Stimulated activated naive CD8-positive, alpha-beta T cell treated with anti-CD3 and anti-CD28 coated beads, Interleukin-15, Interleukin-2, amounts not matched to agents 100 ng/mL and 50 ng/mL, for 24 hours (primary cell): ENCODE results near the gene RSRC1.

Source experiments
- H3K27ac Mint-ChIP-seq: one replicate; pipeline ENCODE4 v1.8.0; 2021; ENCODE audit warnings: mild to moderate bottlenecking, mixed read lengths
- H3K27me3 Mint-ChIP-seq: one replicate; pipeline ENCODE4 v1.8.0; 2021; ENCODE audit warnings: mixed read lengths
- H3K36me3 Mint-ChIP-seq: one replicate; pipeline ENCODE4 v1.8.0; 2021; ENCODE audit warnings: low read depth, mixed read lengths
- H3K4me1 Mint-ChIP-seq: one replicate; pipeline ENCODE4 v1.8.0; 2021; ENCODE audit warnings: low read depth, mixed read lengths
- H3K4me3 Mint-ChIP-seq: one replicate; pipeline ENCODE4 v1.8.0; 2021; ENCODE audit warnings: mild to moderate bottlenecking, mixed read lengths
- H3K9me3 Mint-ChIP-seq: one replicate; pipeline ENCODE4 v1.8.0; 2021; ENCODE audit warnings: mixed read lengths

RSRC1 gene

DNA sequence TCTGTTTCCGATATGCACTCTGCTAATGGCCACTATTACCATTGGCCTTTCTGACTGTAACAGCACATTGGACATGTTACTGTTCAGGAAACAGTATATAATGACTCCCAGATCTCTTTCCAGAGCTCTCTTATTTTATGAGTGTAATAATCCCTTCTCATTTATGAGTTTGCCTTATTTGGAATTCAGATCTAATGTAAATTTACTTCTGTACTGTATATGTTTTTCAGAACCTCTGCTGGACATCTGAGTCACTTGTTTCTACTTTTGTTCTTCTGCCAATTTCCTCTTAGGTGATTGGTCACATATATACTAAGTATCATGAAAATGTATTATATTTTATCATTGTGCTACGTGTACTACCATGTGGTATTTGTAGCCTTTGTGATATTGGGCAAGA is 30.5 kb downstream of the RSRC1 start:
- Mint-ChIP-seq H3K27me3 (no peaks in the 10 kb centered on the region), H3K4me1 (no peaks in the 10 kb centered on the region), H3K4me3 (no peak overlapping the region), H3K36me3 (peaks cover 51% of the 10 kb centered on the region), H3K27ac (no peak overlapping the region), H3K9me3 (no peaks in the 10 kb centered on the region)

DNA sequence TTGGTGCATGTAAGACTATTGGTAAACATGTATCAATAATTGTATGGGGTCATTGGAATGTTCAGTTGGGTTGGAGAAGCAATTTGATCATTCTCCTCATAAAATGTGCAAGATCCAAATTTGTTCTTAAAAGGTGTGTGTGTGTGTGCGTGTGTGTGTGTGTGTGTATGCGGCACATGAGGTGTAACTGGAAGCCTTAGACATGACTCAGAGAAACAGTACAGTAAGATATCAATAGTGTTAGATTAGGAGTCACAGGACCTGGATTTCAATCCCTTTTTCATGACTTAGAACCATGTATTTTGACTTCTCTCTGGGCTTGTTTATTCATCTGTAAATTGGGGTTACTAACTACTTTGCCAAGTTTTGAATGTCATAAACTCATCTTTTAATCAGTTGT is 38.3 kb downstream of the RSRC1 start:
- Mint-ChIP-seq H3K36me3 (peaks cover 42% of the 10 kb centered on the region), H3K27ac (no peak overlapping the region), H3K27me3 (no peaks in the 10 kb centered on the region), H3K4me3 (no peak overlapping the region), H3K4me1 (peaks cover 20% of the 10 kb centered on the region), H3K9me3 (no peaks in the 10 kb centered on the region)

- Mint-ChIP-seq H3K36me3 (peaks cover 57% of the 10 kb centered on the region), H3K4me3 (no peak overlapping the region), H3K9me3 (no peaks in the 10 kb centered on the region), H3K27ac (no peak overlapping the region), H3K4me1 (peaks cover 18% of the 10 kb centered on the region), H3K27me3 (no peaks in the 10 kb centered on the region)
Observed at GRCh38 chr3:158152186-158152585, 42.3 kb downstream of the RSRC1 start.

- Mint-ChIP-seq H3K9me3 (no peaks in the 10 kb centered on the region), H3K4me3 (no peak overlapping the region), H3K36me3 (peaks cover 62% of the 10 kb centered on the region), H3K27me3 (no peaks in the 10 kb centered on the region), H3K4me1 (peaks cover 6% of the 10 kb centered on the region), H3K27ac (peak overlapping the region; percentile 42)
Observed at GRCh38 chr3:158158969-158159368, 49.1 kb downstream of the RSRC1 start.

- Mint-ChIP-seq H3K36me3 (peaks cover 56% of the 10 kb centered on the region), H3K4me3 (no peak overlapping the region), H3K9me3 (no peaks in the 10 kb centered on the region), H3K27ac (no peak overlapping the region), H3K27me3 (no peaks in the 10 kb centered on the region), H3K4me1 (peaks cover 6% of the 10 kb centered on the region)
Observed at GRCh38 chr3:158159714-158160113, 49.8 kb downstream of the RSRC1 start.

DNA sequence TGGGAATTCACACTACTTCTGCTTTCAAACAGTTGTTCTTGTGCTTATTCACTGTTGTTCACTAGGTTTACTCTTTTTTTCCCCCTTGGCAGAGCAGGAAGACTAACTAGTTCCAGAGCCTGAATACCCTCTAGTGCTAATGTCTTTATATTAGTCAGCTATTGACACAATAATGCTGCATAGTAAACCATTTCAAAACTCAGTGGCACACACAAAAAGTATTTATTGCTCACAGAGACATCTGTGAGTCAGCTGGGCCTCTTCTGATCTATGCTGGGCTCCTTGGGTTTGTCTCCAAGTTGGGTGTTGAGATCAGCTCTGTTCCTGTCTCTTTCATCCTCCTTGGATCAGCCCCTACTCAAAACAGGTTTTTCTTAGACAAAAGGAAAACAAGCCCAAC is 51.1 kb downstream of the RSRC1 start:
- Mint-ChIP-seq H3K36me3 (peaks cover 52% of the 10 kb centered on the region), H3K27me3 (no peaks in the 10 kb centered on the region), H3K4me3 (no peak overlapping the region), H3K4me1 (peaks cover 6% of the 10 kb centered on the region), H3K9me3 (no peaks in the 10 kb centered on the region), H3K27ac (no peak overlapping the region)

- H3K9me3 Mint-ChIP-seq, result peaks cover 4% of the 10 kb centered on the region
- H3K4me1 Mint-ChIP-seq, result peaks cover 28% of the 10 kb centered on the region
- H3K36me3 Mint-ChIP-seq, result peaks cover 48% of the 10 kb centered on the region
- H3K27ac Mint-ChIP-seq, result no peak overlapping the region
- H3K4me3 Mint-ChIP-seq, result no peak overlapping the region
- H3K27me3 Mint-ChIP-seq, result no peaks in the 10 kb centered on the region
Observed at GRCh38 chr3:158165141-158165655, 55.3 kb downstream of the RSRC1 start.

- Mint-ChIP-seq H3K9me3 (peaks cover 4% of the 10 kb centered on the region), H3K4me3 (no peak overlapping the region), H3K36me3 (peaks cover 52% of the 10 kb centered on the region), H3K4me1 (peaks cover 27% of the 10 kb centered on the region), H3K27me3 (no peaks in the 10 kb centered on the region), H3K27ac (no peak overlapping the region)
Observed at GRCh38 chr3:158165730-158166129, 55.8 kb downstream of the RSRC1 start.

DNA sequence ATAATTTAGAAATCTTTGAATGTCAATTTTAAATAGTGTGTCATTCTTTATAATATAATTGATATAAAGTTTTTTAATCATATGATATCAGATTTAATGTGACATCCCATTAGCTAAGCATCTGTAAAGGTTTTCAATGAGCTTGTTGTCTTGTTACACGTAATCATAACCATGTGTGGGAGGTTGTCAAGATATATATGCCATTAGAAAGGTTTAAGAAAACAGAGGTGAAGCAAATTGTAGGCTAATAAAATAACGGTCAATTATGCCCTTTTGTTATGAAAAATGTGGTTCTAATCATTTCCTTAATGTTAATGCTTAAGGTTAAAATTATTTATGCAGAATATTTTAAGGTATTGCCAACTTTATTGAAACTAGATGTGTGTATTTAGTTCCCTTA is 56.3 kb downstream of the RSRC1 start:
- Mint-ChIP-seq H3K9me3 (peaks cover 4% of the 10 kb centered on the region), H3K4me3 (no peak overlapping the region), H3K27me3 (no peaks in the 10 kb centered on the region), H3K27ac (no peak overlapping the region), H3K36me3 (peaks cover 52% of the 10 kb centered on the region), H3K4me1 (peaks cover 22% of the 10 kb centered on the region)

- H3K9me3 Mint-ChIP-seq, result peaks cover 4% of the 10 kb centered on the region
- peaks cover 47% of the 10 kb centered on the region for H3K36me3 Mint-ChIP-seq
- no peak overlapping the region for H3K4me3 Mint-ChIP-seq
- no peaks in the 10 kb centered on the region for H3K27me3 Mint-ChIP-seq
- H3K4me1 Mint-ChIP-seq, result peaks cover 22% of the 10 kb centered on the region
- no peak overlapping the region for H3K27ac Mint-ChIP-seq
Observed at GRCh38 chr3:158167737-158168557, 58.1 kb downstream of the RSRC1 start.

DNA sequence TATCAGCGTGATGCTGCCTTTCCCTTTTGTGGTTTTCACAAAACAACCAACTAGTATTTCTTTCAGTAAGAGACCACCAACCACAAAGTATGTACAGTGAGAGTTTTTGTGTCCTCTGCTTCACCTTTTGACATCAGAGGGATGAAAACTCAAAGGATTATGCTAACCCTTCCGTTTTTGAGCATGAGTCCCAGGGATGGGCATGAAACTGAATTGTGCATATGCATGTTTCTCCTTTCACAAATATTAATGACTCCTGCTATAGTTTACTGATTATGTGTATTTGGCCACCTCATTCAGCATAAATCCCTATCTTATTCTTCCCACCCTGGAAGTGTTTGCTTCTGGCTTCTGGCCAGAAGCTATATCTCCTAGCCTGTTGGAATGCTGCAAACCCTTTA is 59.2 kb downstream of the RSRC1 start:
- no peak overlapping the region for H3K27ac Mint-ChIP-seq
- H3K27me3 Mint-ChIP-seq, result no peaks in the 10 kb centered on the region
- H3K4me3 Mint-ChIP-seq, result no peak overlapping the region
- H3K4me1 Mint-ChIP-seq, result peaks cover 22% of the 10 kb centered on the region
- H3K36me3 Mint-ChIP-seq, result peaks cover 37% of the 10 kb centered on the region
- peaks cover 7% of the 10 kb centered on the region for H3K9me3 Mint-ChIP-seq

DNA sequence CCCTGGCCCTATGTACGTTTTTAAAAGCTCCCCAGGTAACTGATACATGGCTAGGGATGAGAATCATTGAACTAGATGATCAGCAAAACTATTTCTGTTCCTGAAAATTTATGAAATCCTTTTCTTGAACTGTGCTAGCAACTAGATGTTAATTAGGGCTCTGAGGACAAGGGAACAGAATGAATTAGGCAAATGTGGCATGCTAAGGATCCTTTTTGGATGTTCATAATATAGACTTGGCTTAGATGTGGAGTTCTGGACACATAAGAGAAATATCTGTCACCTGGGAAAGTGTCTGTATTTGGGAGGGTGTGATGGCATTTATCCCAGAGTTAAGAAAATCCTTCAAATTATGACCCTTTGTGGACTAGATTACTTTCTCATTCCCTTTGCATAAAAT is 71.2 kb downstream of the RSRC1 start:
- H3K36me3 Mint-ChIP-seq, result peaks cover 8% of the 10 kb centered on the region
- H3K27me3 Mint-ChIP-seq, result no peaks in the 10 kb centered on the region
- no peak overlapping the region for H3K27ac Mint-ChIP-seq
- H3K4me1 Mint-ChIP-seq, result no peaks in the 10 kb centered on the region
- no peaks in the 10 kb centered on the region for H3K9me3 Mint-ChIP-seq
- H3K4me3 Mint-ChIP-seq, result no peak overlapping the region

DNA sequence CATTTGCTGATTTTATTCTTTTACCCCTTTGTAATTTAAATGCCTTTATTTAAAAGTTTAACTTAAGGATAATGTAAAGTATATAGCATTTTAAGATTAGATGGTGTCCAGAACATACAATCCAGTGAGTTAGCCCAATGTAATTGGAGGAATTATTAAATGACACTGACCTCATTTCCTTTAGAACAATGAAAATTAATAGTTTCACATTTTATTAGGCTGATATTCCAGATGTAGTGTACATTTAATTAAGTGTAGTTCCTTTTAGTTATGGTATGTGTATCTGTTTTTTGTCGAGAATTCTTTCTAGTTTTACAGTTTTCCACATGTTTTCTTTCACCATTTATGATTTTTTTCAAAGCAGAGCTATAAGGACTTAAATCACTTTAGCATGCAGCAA is 75.8 kb downstream of the RSRC1 start:
- Mint-ChIP-seq H3K36me3 (peaks cover 5% of the 10 kb centered on the region), H3K27ac (no peak overlapping the region), H3K4me1 (no peaks in the 10 kb centered on the region)

GRCh38 chr3:158200955-158201354 is 91.1 kb downstream of the RSRC1 start:
- Mint-ChIP-seq H3K27ac (no peak overlapping the region), H3K36me3 (peaks cover 75% of the 10 kb centered on the region), H3K4me1 (no peaks in the 10 kb centered on the region), H3K4me3 (no peak overlapping the region), H3K27me3 (no peaks in the 10 kb centered on the region), H3K9me3 (peaks cover 44% of the 10 kb centered on the region)

More for the DNA sequence above, 75.8 kb downstream of the RSRC1 start:
- Mint-ChIP-seq H3K9me3 (no peaks in the 10 kb centered on the region), H3K27me3 (no peaks in the 10 kb centered on the region), H3K4me3 (no peak overlapping the region)

GRCh38 chr3:158205324-158205723 is 95.4 kb downstream of the RSRC1 start:
- no peak overlapping the region for H3K27ac Mint-ChIP-seq
- peaks cover 55% of the 10 kb centered on the region for H3K36me3 Mint-ChIP-seq

GRCh38 chr3:158205994-158206393 is 96.1 kb downstream of the RSRC1 start:
- H3K4me3 Mint-ChIP-seq, result no peak overlapping the region
- peaks cover 12% of the 10 kb centered on the region for H3K9me3 Mint-ChIP-seq
- H3K27me3 Mint-ChIP-seq, result no peaks in the 10 kb centered on the region
- no peak overlapping the region for H3K27ac Mint-ChIP-seq
- peaks cover 55% of the 10 kb centered on the region for H3K36me3 Mint-ChIP-seq
- no peaks in the 10 kb centered on the region for H3K4me1 Mint-ChIP-seq

More at GRCh38 chr3:158205324-158205723, 95.4 kb downstream of the RSRC1 start:
- no peaks in the 10 kb centered on the region for H3K27me3 Mint-ChIP-seq
- H3K4me3 Mint-ChIP-seq, result no peak overlapping the region
- peaks cover 19% of the 10 kb centered on the region for H3K9me3 Mint-ChIP-seq
- H3K4me1 Mint-ChIP-seq, result no peaks in the 10 kb centered on the region
